ENCODE data around the gene MZT1. TPM values are rescaled to one million over a fixed set of nuclear protein-coding genes. Genes with fewer than 3 reads are reported as not detected.
A peak's percentile ranks its signal among the peaks of the same experiment; 100 is the strongest.

Gene MZT1
- total and polyA plus RNA-seq, 4 donors, result 1.9 to 16.4 (median 2.3) TPM

- Histone ChIP-seq H3K4me1 (ENCODE audit: control insufficient read depth in 4 of 4, insufficient read depth in 4 of 4, low read length in 3 of 4) (no peaks in the 10 kb centered on the region), H3K4me3 (ENCODE audit: low read depth in 1 of 3, low read length in 3 of 3) (no peak overlapping the region), H3K27ac (ENCODE audit: low read depth in 1 of 2, low read length in 2 of 2) (no peak overlapping the region), H3K9me3 (ENCODE audit: control insufficient read depth in 4 of 4, low read length in 3 of 4) (no peaks in the 10 kb centered on the region), H3K9ac (ENCODE audit: low read depth in 1 of 2, low read length in 2 of 2) (no peak overlapping the region), H3K36me3 (ENCODE audit: control insufficient read depth in 4 of 4, insufficient read depth in 3 of 4, low read depth in 1 of 4, low read length in 3 of 4) (no peaks in the 10 kb centered on the region), H3K27me3 (ENCODE audit: control insufficient read depth in 4 of 4, insufficient read depth in 4 of 4, low read length in 3 of 4) (no peaks in the 10 kb centered on the region)
- TF ChIP-seq SP1 (IDR thresholded peaks at IDR 0.05), result no peak
- TF ChIP-seq RXRA (IDR thresholded peaks at IDR 0.05), result no peak
- TF ChIP-seq YY1 (IDR thresholded peaks at IDR 0.05), result no peak
- DNase-seq (ENCODE audit: low spot score), result no peak
- 78% methylated on average over 2 of the region's 2 CpGs for WGBS
These were observed 29.3 kb downstream of the MZT1 start for GRCh38 chr13:72698164-72698563.

- H3K27ac ChIP-seq (ENCODE audit: low read depth in 1 of 2, low read length in 2 of 2), result no peak overlapping the region
- no peak overlapping the region for H3K4me3 ChIP-seq (ENCODE audit: low read depth in 1 of 3, low read length in 3 of 3)
- WGBS, result 8% methylated on average over 1 of the region's 1 CpG
- no peaks in the 10 kb centered on the region for H3K27me3 ChIP-seq (ENCODE audit: control insufficient read depth in 4 of 4, insufficient read depth in 4 of 4, low read length in 3 of 4)
- no peak overlapping the region for H3K9ac ChIP-seq (ENCODE audit: low read depth in 1 of 2, low read length in 2 of 2)
- no peak for TF ChIP-seq HNF4A (conservative IDR thresholded peaks at IDR 0.05)
- peak; percentile 68 to 70 for TF ChIP-seq RAD21 (IDR thresholded peaks at IDR 0.05)
- no peak for TF ChIP-seq NR2F2 (IDR thresholded peaks at IDR 0.05)
- peak; percentile 19 for TF ChIP-seq CTCF (IDR thresholded peaks at IDR 0.05; ENCODE audit: low read depth, low read length, missing input control)
- TF ChIP-seq ATF3 (IDR thresholded peaks at IDR 0.05), result no peak
- TF ChIP-seq FOXA2 (IDR thresholded peaks at IDR 0.05), result no peak
- TF ChIP-seq REST (IDR thresholded peaks at IDR 0.05), result no peak
- no peaks in the 10 kb centered on the region for H3K9me3 ChIP-seq (ENCODE audit: control insufficient read depth in 4 of 4, low read length in 3 of 4)
- H3K4me1 ChIP-seq (ENCODE audit: control insufficient read depth in 4 of 4, insufficient read depth in 4 of 4, low read length in 3 of 4), result no peaks in the 10 kb centered on the region
- H3K36me3 ChIP-seq (ENCODE audit: control insufficient read depth in 4 of 4, insufficient read depth in 3 of 4, low read depth in 1 of 4, low read length in 3 of 4), result no peaks in the 10 kb centered on the region
- no peak for DNase-seq (ENCODE audit: low spot score)
These were observed 30.9 kb downstream of the MZT1 start for GRCh38 chr13:72696579-72696978.

GRCh38 chr13:72694314-72694713, 33.1 kb downstream of the MZT1 start:
- H3K9me3 ChIP-seq (ENCODE audit: control insufficient read depth in 4 of 4, low read length in 3 of 4), result no peaks in the 10 kb centered on the region
- H3K4me1 ChIP-seq (ENCODE audit: control insufficient read depth in 4 of 4, insufficient read depth in 4 of 4, low read length in 3 of 4), result no peaks in the 10 kb centered on the region
- H3K9ac ChIP-seq (ENCODE audit: low read depth in 1 of 2, low read length in 2 of 2), result no peak overlapping the region
- no peak overlapping the region for H3K27ac ChIP-seq (ENCODE audit: low read depth in 1 of 2, low read length in 2 of 2)
- H3K4me3 ChIP-seq (ENCODE audit: low read depth in 1 of 3, low read length in 3 of 3), result no peak overlapping the region
- no peaks in the 10 kb centered on the region for H3K27me3 ChIP-seq (ENCODE audit: control insufficient read depth in 4 of 4, insufficient read depth in 4 of 4, low read length in 3 of 4)
- DNase-seq (ENCODE audit: low spot score), result no peak
- H3K36me3 ChIP-seq (ENCODE audit: control insufficient read depth in 4 of 4, insufficient read depth in 3 of 4, low read depth in 1 of 4, low read length in 3 of 4), result no peaks in the 10 kb centered on the region
- WGBS, result 66% methylated on average over 8 of the region's 8 CpGs
- no peak for TF ChIP-seq HNF4G (IDR thresholded peaks at IDR 0.05)
- no peak for TF ChIP-seq TAF1 (conservative IDR thresholded peaks at IDR 0.05)

Measured in liver (tissue), 9 donors.